Fibroblast of skin of right biceps (primary cell): ENCODE results near the gene COPS4.
"Not testable (repeated sequence)": the region's sequence is repeated elsewhere in the genome, so short reads cannot be mapped to it uniquely, and the experiment has no call there.

Experiments
- DNase-seq: peaks from one replicate; pipeline ENCODE4 v3.0.0-alpha.2; 2013

The COPS4 gene

GRCh38 chr4:83024233-83024632, 10.8 kb upstream of the COPS4 start:
- no peak for DNase-seq

- DNase-seq: no peak
Measured at GRCh38 chr4:83025563-83025962, 9.4 kb upstream of the COPS4 start.

GRCh38 chr4:83028976-83029375, 6.0 kb upstream of the COPS4 start:
- DNase-seq: no peak

DNA sequence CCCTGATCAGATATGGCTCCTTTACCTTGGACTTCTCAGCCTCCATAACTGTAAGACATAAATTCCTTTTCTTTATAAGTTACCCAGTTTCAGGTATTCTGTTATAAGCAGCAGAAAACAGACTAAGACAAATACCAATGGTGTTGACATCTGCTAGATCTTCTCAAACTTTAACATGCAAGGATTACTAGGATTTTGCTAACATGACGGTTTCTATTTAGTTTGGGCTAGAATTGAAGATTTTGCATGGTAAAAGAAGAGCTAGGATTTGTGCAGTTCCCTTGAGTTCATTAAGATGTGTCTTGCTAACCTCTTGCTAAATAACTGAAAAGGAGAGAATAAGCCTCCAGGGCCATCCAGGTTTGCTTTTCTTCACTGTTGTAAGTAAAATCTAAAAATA, 5.3 kb upstream of the COPS4 start:
- no peak for DNase-seq

GRCh38 chr4:83036991-83037665, 2.1 kb downstream of the COPS4 start:
- no peak for DNase-seq

- no peak for DNase-seq
Measured at GRCh38 chr4:83040269-83040668, 5.3 kb downstream of the COPS4 start.

DNA sequence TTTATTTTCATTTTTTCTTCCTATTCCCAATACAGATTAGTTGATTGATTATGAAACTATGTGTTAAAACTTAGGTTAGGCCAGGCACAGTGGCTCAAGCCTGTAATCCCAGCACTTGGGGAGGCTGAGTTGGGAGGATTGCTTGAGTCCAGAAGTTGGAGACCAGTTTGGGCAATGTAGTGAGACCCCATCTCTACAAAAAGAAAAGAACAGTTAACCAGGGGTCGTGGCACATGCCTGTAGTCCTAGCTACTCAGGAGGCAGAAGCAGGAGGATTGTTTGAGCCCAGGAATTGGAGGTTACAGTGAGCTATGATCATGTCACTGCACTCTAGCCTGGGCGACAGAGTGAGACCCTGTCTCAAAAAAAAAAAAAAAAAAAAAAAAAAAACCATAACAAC, 8.2 kb downstream of the COPS4 start:
- DNase-seq: not testable (repeated sequence)

- DNase-seq: peak; percentile 64
Measured at GRCh38 chr4:83043801-83044407, 8.9 kb downstream of the COPS4 start.

- no peak for DNase-seq
Measured at GRCh38 chr4:83046693-83047473, 11.9 kb downstream of the COPS4 start.

DNA sequence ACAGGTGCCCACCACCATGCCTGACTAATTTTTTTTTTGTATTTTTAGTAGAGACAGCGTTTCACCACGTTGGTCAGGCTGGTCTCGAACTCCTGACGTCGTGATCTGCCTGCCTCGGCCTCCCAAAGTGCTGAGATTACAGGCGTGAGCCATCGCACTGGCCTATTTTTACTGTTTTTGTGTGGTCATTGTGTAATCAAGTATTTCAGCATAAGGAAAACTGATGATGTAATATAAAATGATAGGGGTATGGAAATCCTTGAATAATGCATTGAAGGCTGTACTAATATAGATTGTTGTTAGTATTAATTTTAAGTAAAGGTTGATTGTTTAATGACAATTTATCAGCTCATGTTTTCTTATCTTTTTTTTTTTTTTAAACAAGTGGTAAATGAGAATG, 13.8 kb downstream of the COPS4 start:
- DNase-seq: not testable (repeated sequence)

DNA sequence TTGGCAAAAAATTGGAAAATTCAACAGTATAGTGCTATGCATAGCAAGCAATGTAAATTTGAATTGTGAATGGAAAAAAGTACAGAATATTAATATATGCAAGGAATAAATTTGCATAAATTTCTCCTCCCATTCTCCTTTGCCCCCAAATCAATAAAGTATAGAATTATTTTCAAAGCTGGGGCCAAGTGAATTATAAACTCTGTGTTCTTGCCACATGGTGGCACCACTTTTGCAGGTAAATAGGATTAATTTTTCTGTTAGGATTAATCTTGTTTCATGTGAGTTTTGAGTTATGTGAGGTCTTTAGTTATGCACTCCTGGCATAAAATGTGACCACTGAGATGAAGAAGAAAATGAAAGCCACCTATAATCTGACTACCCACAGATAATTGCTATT, 19.9 kb downstream of the COPS4 start:
- DNase-seq: peak; percentile 14

- DNase-seq: peak; percentile 36
Measured at GRCh38 chr4:83062739-83063138, 27.8 kb downstream of the COPS4 start.

DNA sequence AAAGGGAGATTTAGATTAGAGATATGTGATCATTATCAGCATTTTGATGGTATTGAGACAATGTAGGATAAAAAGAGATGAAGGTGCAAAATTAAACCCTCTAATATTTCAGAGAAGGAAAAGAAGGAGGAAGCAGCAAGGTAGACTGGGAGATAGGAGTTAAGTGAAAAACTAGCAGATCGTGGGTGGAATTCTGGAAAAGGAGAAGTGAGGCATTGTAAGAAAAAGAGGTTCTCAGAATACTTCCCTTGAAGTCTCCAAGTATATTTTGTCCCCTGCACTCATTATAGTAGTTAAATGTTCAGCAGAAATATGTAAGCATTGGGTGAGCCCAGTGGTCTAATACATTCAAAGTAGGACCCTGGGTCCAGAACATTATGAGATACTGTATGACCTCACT, 30.3 kb downstream of the COPS4 start:
- DNase-seq: no peak

DNA sequence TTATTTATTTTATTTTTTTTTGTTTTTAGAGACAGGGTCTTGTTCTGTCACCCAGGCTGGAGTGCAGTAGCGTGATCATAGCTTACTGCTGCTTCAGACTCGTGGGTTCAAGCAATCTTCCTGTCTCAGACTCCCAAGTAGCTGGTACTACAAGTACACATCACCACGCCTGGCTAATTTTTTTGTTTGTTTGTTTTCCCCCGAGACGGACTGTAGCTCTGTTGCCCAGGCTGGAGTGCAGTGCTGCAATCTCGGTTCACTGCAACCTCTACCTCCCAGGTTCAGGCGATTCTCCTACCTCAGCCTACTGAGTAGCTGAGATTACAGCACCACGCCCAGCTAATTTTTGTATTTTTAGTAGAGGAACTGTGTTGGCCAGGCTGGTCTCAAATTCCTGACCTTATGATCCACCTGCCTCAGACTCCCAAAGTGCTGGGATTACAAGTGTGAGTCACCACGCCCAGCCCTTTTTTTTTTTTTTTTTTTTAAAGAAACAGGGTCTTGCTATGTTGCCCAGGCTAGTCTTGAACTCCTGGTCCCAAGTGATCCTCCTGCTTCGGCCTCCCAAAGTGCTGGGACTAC, 32.2 kb downstream of the COPS4 start:
- DNase-seq: no peak

DNA sequence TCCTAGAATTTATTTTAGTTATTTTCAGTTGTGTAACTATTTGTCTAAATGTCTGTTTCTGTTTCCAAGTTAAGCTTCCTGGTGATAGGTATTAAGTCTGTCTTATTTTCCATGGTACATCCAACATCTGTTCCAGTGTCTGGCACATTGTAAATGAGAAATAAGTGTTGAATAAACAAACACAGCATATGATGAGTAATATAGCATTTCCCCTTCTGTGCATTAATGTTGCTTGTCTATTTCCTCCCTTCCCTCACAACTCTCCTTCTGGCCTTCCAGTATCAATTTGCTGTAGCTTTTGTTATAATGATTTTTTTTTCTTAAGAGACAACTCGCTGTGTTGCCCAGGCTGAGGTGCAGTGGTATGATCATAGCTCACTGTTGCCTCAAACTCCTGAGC, 36.1 kb downstream of the COPS4 start:
- DNase-seq: no peak

DNA sequence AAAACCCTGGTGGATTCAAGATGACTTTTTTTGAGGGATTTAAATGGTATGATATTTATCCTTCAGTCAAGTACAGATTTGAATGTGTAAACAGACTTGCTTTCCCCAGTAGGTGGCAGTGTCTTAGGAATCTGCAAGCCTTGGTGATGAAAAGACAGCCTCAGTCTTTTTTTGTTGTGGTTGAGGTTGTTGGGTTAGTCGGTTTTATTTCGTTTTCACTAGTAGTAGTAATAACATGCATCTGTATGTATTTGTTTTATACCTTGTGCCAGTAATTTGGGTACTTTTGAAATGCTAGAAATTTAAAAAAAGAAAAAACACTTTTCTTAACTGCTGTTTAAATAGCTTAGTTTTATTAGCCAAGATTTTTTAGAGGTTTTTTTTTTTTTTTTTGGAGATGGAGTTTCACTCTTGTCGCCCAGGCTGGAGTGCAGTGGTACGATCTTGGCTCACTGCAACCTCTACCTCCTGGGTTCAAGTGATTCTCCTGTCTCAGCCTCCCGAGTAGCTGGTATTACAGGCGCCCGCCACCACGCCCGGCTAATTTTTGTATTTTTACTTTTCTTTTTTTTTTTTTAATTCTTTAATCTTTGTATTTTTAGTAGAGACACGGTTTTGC, 39.2 kb downstream of the COPS4 start:
- peak; percentile 77 for DNase-seq

- DNase-seq: not testable (repeated sequence)
Measured at GRCh38 chr4:83074783-83075182, 39.8 kb downstream of the COPS4 start.

DNA sequence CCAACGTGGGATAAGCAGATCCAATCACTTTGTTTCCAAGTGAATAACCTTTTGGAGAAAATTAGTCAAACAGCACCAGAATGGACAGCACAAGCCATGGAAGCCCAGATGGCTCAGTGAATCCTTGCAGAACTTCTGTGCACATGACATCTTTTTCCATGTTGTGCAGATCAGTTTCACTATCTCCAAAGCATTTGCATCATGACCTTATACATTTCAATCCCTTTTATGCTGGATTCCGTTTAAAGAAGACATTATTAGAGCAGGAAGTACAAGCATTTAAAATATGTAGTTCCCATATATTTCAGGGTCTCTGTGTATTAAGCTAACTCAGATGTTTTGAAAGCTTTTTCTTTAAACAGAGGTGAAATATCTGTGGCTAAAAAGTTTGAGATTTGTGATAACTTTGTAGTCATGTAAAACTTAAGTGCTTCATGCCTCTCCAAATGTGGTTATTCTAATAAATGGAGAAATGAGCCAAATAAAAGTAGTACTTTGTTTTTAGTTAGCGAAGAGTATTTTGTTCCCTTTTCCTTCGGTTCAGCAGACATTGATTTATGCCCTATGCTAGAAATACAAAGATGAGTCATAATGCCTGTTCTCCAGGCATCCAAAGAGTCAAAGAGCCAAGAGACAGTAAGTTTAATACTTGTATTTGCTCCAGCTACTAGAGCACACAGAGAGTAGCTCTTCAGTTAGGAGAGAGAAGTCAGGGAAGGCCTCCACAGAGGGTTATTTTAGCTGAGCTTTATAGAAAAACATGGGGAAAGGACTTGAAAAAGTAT, 40.5 kb downstream of the COPS4 start:
- peak; percentile 72 for DNase-seq

GRCh38 chr4:83080561-83080960, 45.6 kb downstream of the COPS4 start:
- DNase-seq: no peak

GRCh38 chr4:83082777-83083176, 47.8 kb downstream of the COPS4 start:
- no peak for DNase-seq

GRCh38 chr4:83083925-83084475, 49.0 kb downstream of the COPS4 start:
- no peak for DNase-seq

DNA sequence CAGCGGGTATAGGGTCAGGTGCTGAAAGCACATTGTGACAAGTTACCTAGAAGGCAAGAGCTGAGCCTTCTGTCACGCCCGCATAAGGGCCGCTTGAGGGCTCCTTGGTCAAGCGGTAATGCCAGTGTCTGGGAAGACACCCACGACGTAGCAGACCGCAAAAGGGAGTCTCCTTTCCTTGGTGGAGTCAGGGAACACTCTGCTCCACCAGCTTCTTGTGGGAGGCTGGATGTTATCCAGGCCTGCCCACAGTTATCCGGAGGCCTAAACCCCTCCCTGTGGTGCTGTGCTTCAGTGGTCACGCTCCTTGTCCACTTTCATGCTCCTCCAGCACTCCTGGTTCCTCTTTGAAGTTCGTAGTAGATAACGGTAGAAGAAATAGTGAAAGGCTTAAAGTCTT, 50.0 kb downstream of the COPS4 start:
- DNase-seq: not testable (repeated sequence)
